Nephron (organoid): Measurements from ENCODE around the gene ANAPC2.

Experiments
- H3K27ac Mint-ChIP-seq, 3 experiments: 2 replicates each; pipeline ENCODE4 v1.8.0; 2020; ENCODE audit warnings: mixed read lengths in 3 of 3, mild to moderate bottlenecking in 2 of 3, moderate library complexity in 1 of 3
- H3K27me3 Mint-ChIP-seq: 2 replicates; pipeline ENCODE4 v1.8.0; 2021; ENCODE audit warnings: low read depth, mild to moderate bottlenecking, moderate library complexity, mixed read lengths
- H3K36me3 Mint-ChIP-seq: 2 replicates; pipeline ENCODE4 v1.8.0; 2020; ENCODE audit warnings: low read depth, mixed read lengths
- H3K4me1 Mint-ChIP-seq: 2 replicates; pipeline ENCODE4 v1.8.0; 2020; ENCODE audit warnings: mixed read lengths
- H3K4me3 Mint-ChIP-seq, 3 experiments: 2 replicates each; pipeline ENCODE4 v1.8.0; 2020; ENCODE audit warnings: mild to moderate bottlenecking in 3 of 3, mixed read lengths in 3 of 3, moderate library complexity in 2 of 3
- H3K9me3 Mint-ChIP-seq: 2 replicates; pipeline ENCODE4 v1.8.0; 2020; ENCODE audit warnings: mixed read lengths
- TF ChIP-seq, protein P1 (sequence below), 3 experiments: fragments of 200-600 bp; sonication (generic); IDR thresholded peaks; one replicate each; pipeline ENCODE4 v1.5.0; 2021; ENCODE audit warnings: antibody characterized with exemption in 3 of 3; ENCODE audit not compliant: unreplicated experiment in 3 of 3

ANAPC2 gene

DNA sequence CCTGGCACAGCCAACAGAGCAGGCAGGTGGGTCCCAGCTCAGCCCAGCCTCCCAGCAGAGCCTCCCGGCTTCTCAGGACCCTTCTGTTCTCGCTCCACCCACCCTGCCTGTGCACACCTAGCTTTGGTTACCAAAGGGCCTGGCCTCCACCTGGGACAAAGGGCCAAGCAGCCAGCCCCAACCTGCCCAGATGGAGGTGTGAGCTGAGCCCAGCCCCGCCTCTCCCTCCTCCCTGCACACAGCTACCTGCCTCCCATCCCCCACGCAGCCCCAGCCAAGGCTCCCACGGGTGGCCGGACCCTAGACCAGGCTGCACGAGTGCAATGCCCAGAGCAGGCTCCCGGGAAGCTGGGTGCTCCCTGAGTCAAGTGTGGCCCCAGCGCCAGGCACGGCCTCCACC, 6.5 kb upstream of the ANAPC2 start:
- no peaks in the 10 kb centered on the region for H3K36me3 Mint-ChIP-seq
- H3K27ac Mint-ChIP-seq, result no peak overlapping the region
- H3K4me1 Mint-ChIP-seq, result peaks cover 8% of the 10 kb centered on the region
- H3K9me3 Mint-ChIP-seq, result no peaks in the 10 kb centered on the region
- H3K27me3 Mint-ChIP-seq, result no peaks in the 10 kb centered on the region
- TF ChIP-seq, protein P1, sequence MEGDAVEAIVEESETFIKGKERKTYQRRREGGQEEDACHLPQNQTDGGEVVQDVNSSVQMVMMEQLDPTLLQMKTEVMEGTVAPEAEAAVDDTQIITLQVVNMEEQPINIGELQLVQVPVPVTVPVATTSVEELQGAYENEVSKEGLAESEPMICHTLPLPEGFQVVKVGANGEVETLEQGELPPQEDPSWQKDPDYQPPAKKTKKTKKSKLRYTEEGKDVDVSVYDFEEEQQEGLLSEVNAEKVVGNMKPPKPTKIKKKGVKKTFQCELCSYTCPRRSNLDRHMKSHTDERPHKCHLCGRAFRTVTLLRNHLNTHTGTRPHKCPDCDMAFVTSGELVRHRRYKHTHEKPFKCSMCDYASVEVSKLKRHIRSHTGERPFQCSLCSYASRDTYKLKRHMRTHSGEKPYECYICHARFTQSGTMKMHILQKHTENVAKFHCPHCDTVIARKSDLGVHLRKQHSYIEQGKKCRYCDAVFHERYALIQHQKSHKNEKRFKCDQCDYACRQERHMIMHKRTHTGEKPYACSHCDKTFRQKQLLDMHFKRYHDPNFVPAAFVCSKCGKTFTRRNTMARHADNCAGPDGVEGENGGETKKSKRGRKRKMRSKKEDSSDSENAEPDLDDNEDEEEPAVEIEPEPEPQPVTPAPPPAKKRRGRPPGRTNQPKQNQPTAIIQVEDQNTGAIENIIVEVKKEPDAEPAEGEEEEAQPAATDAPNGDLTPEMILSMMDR (IDR thresholded peaks at IDR 0.05; ENCODE audit: unreplicated experiment in 3 of 3), result no peak
- no peak overlapping the region for H3K4me3 Mint-ChIP-seq

DNA sequence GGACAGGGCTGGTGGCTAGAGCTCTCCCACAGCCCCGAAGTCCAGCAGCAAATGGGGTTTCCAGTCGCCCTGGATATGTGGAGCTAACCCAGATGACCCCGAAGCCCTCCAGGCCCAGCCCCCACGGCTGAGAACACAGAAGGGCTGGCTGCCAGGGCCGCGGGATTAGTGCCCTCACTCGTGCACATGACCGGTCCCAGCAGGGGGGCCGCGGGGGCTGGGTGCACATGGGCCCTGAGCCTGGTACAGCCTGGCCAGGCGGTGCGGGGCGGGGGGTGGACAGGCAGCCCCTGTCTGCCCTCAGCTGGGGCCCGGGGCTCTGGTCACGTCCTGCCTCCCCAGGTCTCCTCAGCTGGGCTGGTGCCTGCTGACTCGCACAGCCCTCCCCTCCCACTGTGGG, 6.0 kb upstream of the ANAPC2 start:
- no peaks in the 10 kb centered on the region for H3K36me3 Mint-ChIP-seq
- no peaks in the 10 kb centered on the region for H3K27me3 Mint-ChIP-seq
- H3K4me1 Mint-ChIP-seq, result peaks cover 12% of the 10 kb centered on the region
- no peaks in the 10 kb centered on the region for H3K9me3 Mint-ChIP-seq
- TF ChIP-seq, protein P1 (IDR thresholded peaks at IDR 0.05; ENCODE audit: unreplicated experiment in 3 of 3), result no peak
- H3K27ac Mint-ChIP-seq, result no peak overlapping the region
- no peak overlapping the region for H3K4me3 Mint-ChIP-seq

- Mint-ChIP-seq H3K36me3 (no peaks in the 10 kb centered on the region), H3K27me3 (no peaks in the 10 kb centered on the region), H3K4me1 (peaks cover 17% of the 10 kb centered on the region), H3K27ac (no peak overlapping the region), H3K4me3 (no peak overlapping the region), H3K9me3 (no peaks in the 10 kb centered on the region)
- TF ChIP-seq, protein P1 (IDR thresholded peaks at IDR 0.05; ENCODE audit: unreplicated experiment in 3 of 3), result no peak
These were observed 5.4 kb upstream of the ANAPC2 start for GRCh38 chr9:137193771-137194170.

GRCh38 chr9:137192859-137193258, 4.5 kb upstream of the ANAPC2 start:
- Mint-ChIP-seq H3K4me3 (no peak overlapping the region), H3K27me3 (no peaks in the 10 kb centered on the region), H3K9me3 (no peaks in the 10 kb centered on the region), H3K27ac (no peak overlapping the region), H3K4me1 (peaks cover 18% of the 10 kb centered on the region), H3K36me3 (no peaks in the 10 kb centered on the region)
- TF ChIP-seq, protein P1 (IDR thresholded peaks at IDR 0.05; ENCODE audit: unreplicated experiment in 3 of 3), result no peak

DNA sequence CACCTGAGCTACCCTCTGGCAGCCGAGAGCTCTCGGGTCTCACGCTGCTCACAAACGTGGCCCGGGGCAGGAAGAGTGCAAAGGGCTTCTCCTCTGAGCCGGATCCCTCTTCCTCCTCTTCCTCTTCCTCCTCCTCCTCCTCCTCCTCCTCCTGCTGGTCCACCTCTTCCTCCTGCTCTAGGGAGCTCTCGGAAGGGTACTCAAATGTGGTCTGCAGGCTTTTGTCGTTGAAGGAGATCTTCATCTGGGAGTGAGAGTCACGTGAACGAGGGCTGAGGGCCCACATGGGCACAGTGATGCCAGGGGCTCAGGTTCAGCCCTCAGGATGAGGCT, 4.1 kb upstream of the ANAPC2 start:
- Mint-ChIP-seq H3K4me1 (peaks cover 22% of the 10 kb centered on the region), H3K27ac (no peak overlapping the region), H3K9me3 (no peaks in the 10 kb centered on the region), H3K36me3 (no peaks in the 10 kb centered on the region), H3K4me3 (peak overlapping the region in 2 of 3 experiments; percentile 31 to 38), H3K27me3 (no peaks in the 10 kb centered on the region)
- TF ChIP-seq, protein P1 (IDR thresholded peaks at IDR 0.05; ENCODE audit: unreplicated experiment in 3 of 3), result no peak

- no peaks in the 10 kb centered on the region for H3K27me3 Mint-ChIP-seq
- H3K4me3 Mint-ChIP-seq, result peak overlapping the region in 1 of 3 experiments; percentile 88
- H3K4me1 Mint-ChIP-seq, result peaks cover 28% of the 10 kb centered on the region
- no peaks in the 10 kb centered on the region for H3K9me3 Mint-ChIP-seq
- no peaks in the 10 kb centered on the region for H3K36me3 Mint-ChIP-seq
- TF ChIP-seq, protein P1 (IDR thresholded peaks at IDR 0.05; ENCODE audit: unreplicated experiment in 3 of 3), result no peak
- no peak overlapping the region for H3K27ac Mint-ChIP-seq
These were observed 3.5 kb upstream of the ANAPC2 start for GRCh38 chr9:137191691-137192447.
